ENCODE measurements around the gene STOML3.

STOML3 gene

DNA sequence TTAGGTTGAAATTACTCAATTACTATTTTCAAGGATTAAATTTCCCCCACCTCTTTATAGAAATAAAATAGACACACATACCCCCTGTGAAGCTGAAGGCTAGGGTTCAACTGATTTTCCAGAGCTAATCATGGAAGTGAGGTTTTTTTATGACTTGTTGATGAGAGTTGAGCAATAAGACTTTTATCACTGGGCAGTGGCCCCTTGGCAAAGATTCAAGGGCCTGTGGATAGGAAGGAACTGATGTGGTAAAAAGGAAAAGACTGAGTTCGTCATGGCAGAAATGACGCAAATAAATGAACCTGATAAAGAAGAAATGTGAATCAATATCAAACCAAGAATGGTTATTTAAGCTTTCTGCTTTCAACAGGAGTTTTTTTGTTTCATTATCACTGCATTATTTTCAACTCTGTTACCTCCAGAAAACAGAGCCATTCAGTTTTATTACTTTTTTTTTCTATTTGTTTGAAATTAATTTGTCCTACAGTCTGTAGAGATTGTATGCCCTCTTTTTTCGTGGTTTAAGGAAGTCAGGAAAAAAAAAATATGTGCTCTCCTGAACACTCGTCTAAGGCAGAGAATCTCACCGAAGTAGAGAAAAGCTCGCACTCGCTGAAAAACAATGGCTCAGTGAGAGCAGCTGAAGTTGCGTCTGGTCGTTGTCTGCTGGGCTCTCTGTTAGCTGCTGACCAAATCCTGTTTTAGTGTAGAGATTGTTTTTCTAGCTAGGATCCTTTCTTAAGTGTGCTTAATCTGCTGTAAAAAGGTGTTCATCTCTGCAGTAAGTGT lies 38.9 kb downstream of the STOML3 start:
- no peak overlapping the region for H3K4me3 ChIP-seq (ENCODE audit: low read length)
- no peaks in the 10 kb centered on the region for H3K9me3 ChIP-seq (ENCODE audit: insufficient read depth, low read depth, low read length)
- no peaks in the 10 kb centered on the region for H3K4me1 ChIP-seq (ENCODE audit: insufficient read depth, low read length)
- H3K36me3 ChIP-seq (ENCODE audit: insufficient read depth, low read depth, low read length), result no peaks in the 10 kb centered on the region
- H3K27ac ChIP-seq (ENCODE audit: low read length), result no peak overlapping the region
- no peaks in the 10 kb centered on the region for H3K27me3 ChIP-seq (ENCODE audit: insufficient read depth, low read length)
- H3K9ac ChIP-seq (ENCODE audit: low read depth, low read length), result no peak overlapping the region

DNA sequence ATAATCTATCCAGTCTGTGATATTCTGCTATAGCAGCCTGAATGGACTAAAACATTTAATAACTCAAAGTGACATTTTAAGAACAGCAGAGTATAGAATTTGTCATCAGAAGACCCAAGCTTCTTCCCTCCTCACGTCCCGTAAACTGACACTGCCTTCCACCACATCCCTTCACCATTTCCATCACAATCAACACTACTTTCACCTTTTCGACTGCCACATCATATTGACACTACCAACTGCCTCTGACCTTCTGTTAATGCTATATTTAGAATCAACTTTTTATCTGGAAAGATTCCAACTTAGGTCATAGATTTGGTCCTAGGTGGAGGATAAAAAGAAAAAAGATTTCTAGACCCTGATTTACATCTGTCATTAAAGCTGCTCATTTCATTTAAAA lies 39.6 kb downstream of the STOML3 start:
- Histone ChIP-seq H3K4me1 (ENCODE audit: insufficient read depth, low read length) (no peaks in the 10 kb centered on the region), H3K4me3 (ENCODE audit: low read length) (no peak overlapping the region), H3K27me3 (ENCODE audit: insufficient read depth, low read length) (no peaks in the 10 kb centered on the region), H3K9ac (ENCODE audit: low read depth, low read length) (no peak overlapping the region), H3K9me3 (ENCODE audit: insufficient read depth, low read depth, low read length) (no peaks in the 10 kb centered on the region), H3K27ac (ENCODE audit: low read length) (no peak overlapping the region), H3K36me3 (ENCODE audit: insufficient read depth, low read depth, low read length) (no peaks in the 10 kb centered on the region)

DNA sequence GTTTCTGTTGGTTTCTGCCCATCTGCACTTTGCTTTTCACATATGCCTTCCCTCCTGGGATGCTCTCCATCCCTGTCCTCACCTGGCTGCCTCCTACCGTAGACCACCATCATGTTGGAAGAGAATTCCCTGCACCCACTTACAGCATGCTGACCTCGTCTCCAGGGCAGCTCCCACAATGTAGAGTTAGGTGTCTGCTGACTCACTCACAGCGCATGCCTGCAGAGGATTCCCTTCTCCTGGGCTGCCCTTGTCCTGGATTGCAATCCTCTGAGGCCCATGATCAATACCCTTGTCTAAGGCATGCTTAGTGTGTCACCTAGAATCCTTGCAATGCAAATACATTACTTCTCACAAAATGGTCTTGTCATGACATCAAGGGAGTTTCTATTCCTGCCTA lies 43.6 kb downstream of the STOML3 start:
- Histone ChIP-seq H3K27ac (ENCODE audit: low read length) (no peak overlapping the region), H3K9me3 (ENCODE audit: insufficient read depth, low read depth, low read length) (no peaks in the 10 kb centered on the region), H3K9ac (ENCODE audit: low read depth, low read length) (no peak overlapping the region), H3K4me1 (ENCODE audit: insufficient read depth, low read length) (no peaks in the 10 kb centered on the region), H3K4me3 (ENCODE audit: low read length) (no peak overlapping the region), H3K27me3 (ENCODE audit: insufficient read depth, low read length) (no peaks in the 10 kb centered on the region), H3K36me3 (ENCODE audit: insufficient read depth, low read depth, low read length) (no peaks in the 10 kb centered on the region)

DNA sequence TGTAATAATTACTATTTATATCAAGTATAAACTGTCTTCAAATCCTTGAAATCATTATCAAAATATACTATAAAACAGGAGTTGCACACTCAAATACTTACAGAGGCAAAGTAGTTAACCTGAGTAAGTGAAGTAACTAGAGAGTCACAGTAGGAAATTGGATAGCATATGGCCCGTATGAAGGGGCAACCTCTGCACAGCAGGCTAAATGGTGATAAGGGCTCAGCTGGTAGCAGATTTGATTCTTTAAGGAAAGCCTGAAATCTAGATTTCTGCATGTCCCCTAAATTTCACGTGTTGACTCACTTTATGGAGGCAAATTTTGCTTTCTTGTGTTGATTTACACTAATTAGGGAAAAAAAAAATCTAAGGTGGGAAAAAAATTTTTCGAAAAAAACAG lies 46.4 kb downstream of the STOML3 start:
- Histone ChIP-seq H3K27ac (ENCODE audit: low read length) (no peak overlapping the region), H3K27me3 (ENCODE audit: insufficient read depth, low read length) (no peaks in the 10 kb centered on the region), H3K36me3 (ENCODE audit: insufficient read depth, low read depth, low read length) (no peaks in the 10 kb centered on the region), H3K4me1 (ENCODE audit: insufficient read depth, low read length) (no peaks in the 10 kb centered on the region), H3K9ac (ENCODE audit: low read depth, low read length) (no peak overlapping the region), H3K9me3 (ENCODE audit: insufficient read depth, low read depth, low read length) (no peaks in the 10 kb centered on the region), H3K4me3 (ENCODE audit: low read length) (no peak overlapping the region)

DNA sequence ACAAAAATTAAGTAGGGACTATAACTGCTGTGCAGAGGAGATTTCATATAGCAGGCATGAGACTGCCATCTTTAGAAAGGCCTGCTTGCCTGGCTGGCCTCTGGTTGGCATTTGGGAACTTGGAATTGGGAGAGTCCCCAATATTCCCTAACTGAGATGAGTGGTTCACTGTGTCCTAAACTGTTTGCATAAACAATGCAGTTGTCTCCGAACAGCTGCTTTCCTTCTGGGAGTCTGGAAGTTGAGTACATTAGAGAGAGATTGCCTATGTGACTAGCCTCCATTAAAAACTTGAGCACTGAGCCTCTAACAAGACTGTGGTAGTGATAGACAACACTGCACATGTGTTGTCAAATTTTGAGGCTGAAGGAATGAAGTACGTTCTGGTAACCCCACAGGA lies 47.4 kb downstream of the STOML3 start:
- Histone ChIP-seq H3K27ac (ENCODE audit: low read length) (no peak overlapping the region), H3K9me3 (ENCODE audit: insufficient read depth, low read depth, low read length) (no peaks in the 10 kb centered on the region), H3K4me1 (ENCODE audit: insufficient read depth, low read length) (no peaks in the 10 kb centered on the region), H3K27me3 (ENCODE audit: insufficient read depth, low read length) (no peaks in the 10 kb centered on the region), H3K4me3 (ENCODE audit: low read length) (no peak overlapping the region), H3K36me3 (ENCODE audit: insufficient read depth, low read depth, low read length) (no peaks in the 10 kb centered on the region), H3K9ac (ENCODE audit: low read depth, low read length) (no peak overlapping the region)

DNA sequence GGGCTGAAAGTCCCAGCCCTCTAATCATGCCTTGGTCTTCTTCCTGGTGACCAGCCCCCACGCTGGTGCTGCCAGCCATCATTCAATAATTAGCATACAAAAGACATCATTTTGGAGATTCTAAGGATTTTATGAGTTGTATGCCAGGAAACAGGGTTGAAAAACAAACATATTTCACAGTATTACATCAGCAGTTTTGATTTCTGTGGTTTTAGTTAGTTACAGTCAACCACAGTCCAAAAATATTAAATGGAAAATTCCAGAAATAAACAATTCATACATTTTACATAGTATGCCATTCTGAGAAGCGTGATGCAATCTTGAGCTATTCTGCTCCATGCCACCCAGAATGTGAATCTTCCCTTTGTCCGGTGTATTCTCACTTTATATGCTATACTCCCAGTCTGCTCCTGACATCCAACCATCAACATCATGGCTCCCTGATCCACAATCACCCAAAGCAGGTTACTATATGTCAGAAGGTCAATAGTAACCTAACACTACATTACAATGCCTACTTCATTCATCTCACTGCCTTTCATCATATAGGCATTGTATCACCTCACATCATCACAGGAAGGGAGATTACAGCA lies 49.2 kb downstream of the STOML3 start:
- Histone ChIP-seq H3K4me3 (ENCODE audit: low read length) (no peak overlapping the region), H3K27ac (ENCODE audit: low read length) (no peak overlapping the region), H3K9ac (ENCODE audit: low read depth, low read length) (no peak overlapping the region), H3K27me3 (ENCODE audit: insufficient read depth, low read length) (no peaks in the 10 kb centered on the region), H3K36me3 (ENCODE audit: insufficient read depth, low read depth, low read length) (no peaks in the 10 kb centered on the region), H3K4me1 (ENCODE audit: insufficient read depth, low read length) (no peaks in the 10 kb centered on the region), H3K9me3 (ENCODE audit: insufficient read depth, low read depth, low read length) (no peaks in the 10 kb centered on the region)

DNA sequence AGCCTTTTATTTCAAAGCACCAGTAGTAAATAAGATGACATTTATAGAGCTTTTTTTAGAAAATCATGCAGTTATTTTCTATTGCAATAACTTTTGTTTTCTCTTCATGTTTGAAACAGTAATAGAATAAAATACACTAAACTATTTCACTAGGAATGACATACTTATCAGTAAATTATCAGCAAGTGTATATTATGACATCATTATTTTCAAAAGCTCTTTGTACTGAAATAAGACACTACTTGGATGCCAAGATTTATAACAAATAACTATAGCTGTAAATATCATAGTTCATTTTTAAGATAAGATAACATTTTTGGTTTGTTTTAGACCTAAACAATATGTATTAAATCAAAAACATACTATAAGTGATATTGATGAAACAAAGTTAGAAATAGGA lies 56.8 kb downstream of the STOML3 start:
- Histone ChIP-seq H3K4me1 (ENCODE audit: insufficient read depth, low read length) (peaks cover 4% of the 10 kb centered on the region; the same call in 1 of the 2 replicates), H3K27me3 (ENCODE audit: insufficient read depth, low read length) (no peaks in the 10 kb centered on the region), H3K27ac (ENCODE audit: low read length) (no peak overlapping the region), H3K4me3 (ENCODE audit: low read length) (no peak overlapping the region), H3K36me3 (ENCODE audit: insufficient read depth, low read depth, low read length) (no peaks in the 10 kb centered on the region), H3K9me3 (ENCODE audit: insufficient read depth, low read depth, low read length) (no peaks in the 10 kb centered on the region), H3K9ac (ENCODE audit: low read depth, low read length) (no peak overlapping the region)

DNA sequence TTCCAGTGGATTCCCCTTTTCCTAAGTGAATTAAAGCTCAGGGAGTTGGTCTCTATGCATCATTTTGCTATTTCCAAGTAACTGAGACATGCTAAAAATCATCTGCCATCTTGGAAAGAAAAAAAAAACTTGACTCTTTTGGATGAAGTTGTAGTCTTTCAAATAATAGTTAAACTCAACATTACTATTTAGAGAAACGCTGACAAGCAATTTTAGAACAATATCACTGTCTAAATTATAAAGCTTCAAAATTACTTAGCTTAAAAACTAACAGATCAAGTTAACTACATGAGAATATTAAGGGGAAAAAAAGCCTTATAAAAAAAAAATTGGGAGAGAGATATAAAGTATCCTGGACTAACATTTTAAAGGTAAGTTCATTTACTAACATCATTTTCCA lies 68.5 kb downstream of the STOML3 start:
- H3K36me3 ChIP-seq (ENCODE audit: insufficient read depth, low read depth, low read length), result no peaks in the 10 kb centered on the region
- H3K27ac ChIP-seq (ENCODE audit: low read length), result no peak overlapping the region
- no peak overlapping the region for H3K4me3 ChIP-seq (ENCODE audit: low read length)
- no peak overlapping the region for H3K9ac ChIP-seq (ENCODE audit: low read depth, low read length)
- no peaks in the 10 kb centered on the region for H3K9me3 ChIP-seq (ENCODE audit: insufficient read depth, low read depth, low read length)
- no peaks in the 10 kb centered on the region for H3K4me1 ChIP-seq (ENCODE audit: insufficient read depth, low read length)
- H3K27me3 ChIP-seq (ENCODE audit: insufficient read depth, low read length), result no peaks in the 10 kb centered on the region

DNA sequence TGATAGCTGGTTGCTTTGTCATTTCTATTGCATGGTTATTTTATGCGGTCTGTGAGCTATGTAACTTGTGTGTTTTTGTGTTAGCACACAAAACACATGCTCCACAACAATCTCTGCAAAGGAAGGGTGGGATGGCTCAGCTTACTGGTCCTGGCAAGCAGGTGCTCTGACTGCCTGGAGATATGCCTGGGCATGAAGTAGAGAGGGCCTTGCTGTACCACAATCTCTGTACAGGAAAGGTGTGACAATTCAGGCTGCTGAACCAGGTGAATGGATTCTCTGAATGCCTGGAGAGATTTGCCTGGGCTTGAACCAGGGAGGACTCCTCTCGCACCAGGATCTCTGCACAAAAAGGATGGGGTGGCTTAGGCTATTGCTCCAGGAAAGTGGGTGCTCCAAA lies 69.5 kb downstream of the STOML3 start:
- H3K36me3 ChIP-seq (ENCODE audit: insufficient read depth, low read depth, low read length), result no peaks in the 10 kb centered on the region
- H3K27ac ChIP-seq (ENCODE audit: low read length), result no peak overlapping the region
- no peak overlapping the region for H3K9ac ChIP-seq (ENCODE audit: low read depth, low read length)
- no peak overlapping the region for H3K4me3 ChIP-seq (ENCODE audit: low read length)
- H3K9me3 ChIP-seq (ENCODE audit: insufficient read depth, low read depth, low read length), result no peaks in the 10 kb centered on the region
- no peaks in the 10 kb centered on the region for H3K27me3 ChIP-seq (ENCODE audit: insufficient read depth, low read length)
- H3K4me1 ChIP-seq (ENCODE audit: insufficient read depth, low read length), result no peaks in the 10 kb centered on the region

All from iPS-20b (cell line).